HG03175 (cell line): ENCODE results near the gene FAM168A.
"Not testable (repeated sequence)": the region's sequence is repeated elsewhere in the genome, so short reads cannot be mapped to it uniquely, and the experiment has no call there.

Experiments
- ATAC-seq: cut with Tn5 transposase; IDR thresholded peaks from one replicate; pipeline ENCODE4 v1.9.1; 2021; ENCODE audit warnings: mild to moderate bottlenecking, moderate library complexity; ENCODE audit not compliant: unreplicated experiment

The FAM168A gene

DNA sequence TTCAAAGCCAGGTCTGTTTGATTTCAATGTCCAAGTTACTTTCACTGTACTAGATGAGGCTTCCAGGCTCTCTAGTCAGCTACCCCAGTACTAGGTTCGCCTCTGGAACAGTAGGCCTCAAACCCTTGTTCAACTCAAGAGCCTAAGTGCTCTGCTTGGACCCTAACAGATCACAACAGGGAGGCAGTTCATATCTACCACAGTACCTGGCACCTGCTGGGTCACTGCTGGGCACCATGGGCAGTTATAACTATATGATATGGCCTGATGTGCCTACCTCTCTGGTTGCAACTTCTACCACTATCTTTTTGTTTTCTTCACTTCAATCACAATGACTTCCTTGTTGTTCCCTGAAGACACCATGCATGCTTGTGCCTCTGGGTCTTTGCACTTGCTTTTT is 124.7 kb downstream of the FAM168A start:
- ATAC-seq: no peak

DNA sequence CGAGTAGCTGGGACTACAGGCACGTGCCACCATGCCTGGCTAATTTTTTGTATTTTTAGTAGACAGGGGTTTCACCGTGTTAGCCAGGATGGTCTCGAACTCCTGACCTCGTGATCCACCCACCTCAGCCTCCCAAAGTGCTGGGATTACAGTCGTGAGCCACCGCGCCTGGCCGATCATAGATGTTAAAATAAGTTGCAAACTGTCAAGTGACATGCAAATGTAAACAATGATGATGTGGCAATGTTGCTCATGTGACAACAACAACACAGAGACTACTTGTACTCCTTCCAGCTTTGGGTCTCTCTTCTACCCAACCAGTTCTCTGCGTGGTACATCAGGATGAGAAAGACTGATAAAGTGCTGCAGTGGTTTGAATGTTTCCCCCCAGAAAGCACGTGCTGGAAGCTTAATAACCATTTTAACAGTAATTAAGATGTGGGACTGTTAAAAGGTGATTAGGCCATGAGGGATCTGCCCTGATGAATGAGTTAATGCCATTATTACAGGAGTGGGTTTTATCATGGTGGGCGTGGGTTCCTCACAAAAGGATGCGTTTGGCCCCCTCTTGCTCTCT is 127.8 kb downstream of the FAM168A start:
- ATAC-seq: not testable (repeated sequence)

DNA sequence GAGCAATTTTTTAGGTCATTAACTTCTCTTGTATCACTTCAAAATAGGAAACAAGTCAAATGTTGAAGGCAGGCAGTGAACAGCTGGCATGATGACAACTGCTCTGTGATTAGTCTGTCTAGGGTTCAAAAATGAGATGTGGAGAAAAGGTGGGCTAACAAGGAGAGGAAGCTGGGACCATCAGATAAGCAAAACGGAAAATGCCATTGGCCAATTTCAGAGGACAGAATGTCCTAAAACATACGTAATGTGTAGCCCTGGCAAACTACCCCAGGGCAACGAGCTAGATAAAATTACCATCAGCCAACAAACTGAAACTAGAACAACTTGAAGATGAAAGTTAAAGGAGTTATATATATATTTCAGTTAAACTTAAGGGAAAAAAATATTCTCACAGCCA is 128.5 kb downstream of the FAM168A start:
- ATAC-seq: no peak

DNA sequence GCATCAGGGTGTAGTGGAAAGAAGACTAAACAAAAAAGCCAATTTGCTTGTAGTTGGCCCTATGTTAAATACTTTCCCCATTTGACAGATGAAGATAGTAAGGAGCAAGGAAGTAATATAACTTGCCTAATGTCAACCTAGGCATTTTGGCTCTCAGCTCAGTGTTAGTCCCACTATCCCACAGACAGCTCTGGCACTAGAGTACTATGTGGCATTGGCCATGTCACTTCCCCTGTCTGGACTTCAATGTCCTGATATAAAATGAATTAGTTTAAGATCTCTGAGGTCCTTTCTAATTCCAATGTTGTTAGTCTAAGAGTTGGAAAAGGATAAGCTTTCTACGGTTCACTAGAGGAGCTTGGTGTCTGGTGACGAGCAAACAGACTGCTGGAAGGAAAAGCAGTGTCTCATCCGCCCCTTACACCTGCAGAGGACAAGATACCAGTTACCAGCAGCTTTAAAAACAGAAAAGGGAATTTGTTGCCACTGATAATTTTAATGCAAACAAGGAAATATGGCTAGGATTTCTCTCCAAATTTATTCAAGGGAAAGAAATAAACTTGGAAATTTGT is 129.2 kb downstream of the FAM168A start:
- no peak for ATAC-seq

DNA sequence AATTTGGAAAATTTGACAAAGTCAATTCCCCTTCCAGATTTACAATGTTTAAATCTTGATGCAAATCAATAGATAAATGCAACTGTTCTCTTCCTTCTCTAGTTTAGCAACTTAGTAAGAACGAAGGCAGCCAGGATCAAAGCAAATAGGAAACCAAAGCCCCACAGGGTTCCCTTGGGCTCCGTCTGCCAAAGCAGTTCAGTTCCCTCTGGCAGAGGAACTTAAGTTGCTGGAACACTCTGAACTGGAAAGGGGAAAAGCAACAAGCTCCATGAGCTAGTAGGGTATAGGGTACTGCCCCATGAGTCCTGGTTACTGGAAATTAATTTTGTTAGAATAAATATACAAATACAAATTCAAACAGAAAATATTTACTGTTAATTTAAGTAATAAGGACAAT is 130.4 kb downstream of the FAM168A start:
- ATAC-seq: no peak

DNA sequence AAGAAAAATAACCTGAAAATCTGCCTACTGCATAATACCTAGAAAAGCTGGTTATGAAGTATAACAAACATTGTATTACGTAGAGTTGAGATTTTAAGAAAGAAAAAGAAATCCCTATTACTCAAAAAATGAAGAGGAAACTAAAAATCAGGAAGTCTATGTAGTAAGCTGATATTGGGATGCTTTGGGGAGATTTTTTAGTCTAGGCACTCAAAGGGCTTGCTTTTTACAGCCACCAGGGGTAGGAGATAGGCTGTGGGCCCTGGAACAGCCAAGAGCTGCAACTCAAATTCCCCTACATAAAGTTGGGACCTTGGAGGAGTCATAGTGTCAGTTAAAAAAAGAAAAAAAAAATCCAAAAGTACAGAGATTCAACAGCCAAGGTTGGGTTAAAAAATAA is 131.3 kb downstream of the FAM168A start:
- no peak for ATAC-seq

DNA sequence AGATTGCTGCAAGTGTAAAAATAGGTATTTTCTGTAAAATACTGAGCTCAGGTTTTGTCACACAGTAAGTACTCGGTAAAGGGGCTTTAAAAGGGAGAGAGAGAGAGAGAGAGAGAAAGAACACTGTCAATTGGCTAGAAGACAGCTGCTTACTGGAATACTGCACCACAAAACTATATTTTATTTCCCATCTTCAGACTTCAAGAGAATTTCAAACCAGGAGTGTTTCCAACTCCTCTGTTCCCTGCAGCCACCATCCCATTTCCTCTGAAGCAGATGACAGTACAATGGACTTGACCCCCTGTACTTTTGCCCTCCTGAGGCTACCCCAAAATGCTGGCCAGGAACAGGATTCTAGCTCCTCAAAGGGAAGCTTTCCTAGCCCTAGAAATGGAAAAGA is 132.0 kb downstream of the FAM168A start:
- ATAC-seq: no peak

DNA sequence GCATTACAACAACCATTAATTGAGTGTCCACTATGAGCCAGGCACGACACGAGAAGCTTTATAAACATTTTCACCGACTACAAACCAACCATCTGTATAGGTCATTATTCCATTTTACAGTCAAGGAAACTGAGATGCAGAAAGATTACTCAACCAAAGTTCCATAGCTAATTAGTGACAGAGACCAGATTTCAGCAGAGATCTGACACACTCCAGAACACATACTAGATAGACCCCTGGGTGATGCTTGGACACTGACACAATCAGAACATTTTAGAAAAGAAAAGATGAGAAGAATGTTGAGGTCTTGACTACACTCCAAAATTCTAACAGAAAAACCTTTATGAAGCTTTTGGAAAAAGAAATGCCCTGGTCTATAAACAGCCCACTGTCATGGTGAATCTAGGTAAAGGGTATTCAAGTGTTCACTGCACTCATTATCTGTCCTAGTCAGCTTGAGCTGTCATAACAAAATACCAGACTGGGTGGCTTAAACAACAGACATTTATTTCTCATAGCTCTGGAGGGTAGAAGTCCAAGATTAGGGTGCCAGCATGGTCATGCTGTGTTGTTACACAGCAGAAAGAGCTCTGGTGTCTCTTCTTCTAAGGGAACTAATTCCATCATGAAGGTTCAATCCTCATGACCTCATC is 132.8 kb downstream of the FAM168A start:
- no peak for ATAC-seq

DNA sequence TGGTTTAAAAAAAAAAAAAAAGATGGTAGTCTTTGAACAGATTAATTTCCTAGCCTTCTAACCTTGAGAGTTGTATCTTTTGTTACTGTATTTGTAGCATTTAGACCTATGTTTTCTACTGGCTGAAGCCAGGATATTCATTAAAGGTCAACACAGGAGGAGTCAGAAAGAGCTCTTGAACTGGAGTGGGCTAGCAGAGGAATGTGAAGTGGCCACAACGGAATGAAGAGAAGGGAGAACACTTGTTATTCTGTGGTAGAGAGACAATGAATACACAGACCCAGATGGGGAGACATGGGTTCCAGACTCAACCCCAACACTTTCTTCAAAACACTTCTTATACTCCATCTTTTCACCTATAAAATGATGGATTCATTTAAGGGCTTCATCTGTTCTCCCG is 133.6 kb downstream of the FAM168A start:
- ATAC-seq: no peak

DNA sequence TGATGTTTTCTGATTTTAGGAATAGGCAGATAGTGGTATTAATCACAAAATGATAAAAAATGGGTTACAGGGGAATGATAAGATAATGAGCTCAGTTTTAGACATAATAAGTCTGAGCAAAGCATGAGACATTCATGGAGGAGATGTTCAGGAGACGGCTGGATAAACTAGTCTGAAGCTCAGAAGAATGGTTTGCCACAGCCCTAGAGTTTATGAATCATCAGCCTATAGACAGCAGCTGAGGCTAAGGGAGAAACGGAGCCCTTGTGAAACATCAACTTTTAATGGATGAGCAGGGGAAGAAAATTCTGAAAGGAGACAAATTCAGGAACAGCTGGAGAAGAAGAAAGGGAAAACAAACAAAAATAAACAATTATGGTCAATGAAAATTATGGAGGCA is 134.6 kb downstream of the FAM168A start:
- ATAC-seq: no peak

DNA sequence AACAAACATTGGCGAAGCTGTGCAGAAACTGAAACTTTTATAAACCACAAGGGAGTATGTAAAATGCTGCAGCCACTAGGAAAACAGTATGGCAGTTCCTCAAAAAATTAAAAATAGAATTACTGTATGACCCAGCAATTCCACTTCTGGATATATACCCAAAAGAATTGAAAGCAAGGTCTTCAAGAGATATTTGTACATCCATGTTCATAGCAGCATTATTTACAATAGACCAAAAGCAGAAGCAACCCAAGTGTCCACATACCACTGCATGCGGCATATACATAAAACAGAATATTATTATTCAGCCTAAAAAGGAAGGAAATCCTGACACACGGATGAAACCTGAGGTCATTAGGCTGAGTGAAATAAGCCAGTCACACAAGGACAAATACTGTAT is 135.9 kb downstream of the FAM168A start:
- no peak for ATAC-seq

DNA sequence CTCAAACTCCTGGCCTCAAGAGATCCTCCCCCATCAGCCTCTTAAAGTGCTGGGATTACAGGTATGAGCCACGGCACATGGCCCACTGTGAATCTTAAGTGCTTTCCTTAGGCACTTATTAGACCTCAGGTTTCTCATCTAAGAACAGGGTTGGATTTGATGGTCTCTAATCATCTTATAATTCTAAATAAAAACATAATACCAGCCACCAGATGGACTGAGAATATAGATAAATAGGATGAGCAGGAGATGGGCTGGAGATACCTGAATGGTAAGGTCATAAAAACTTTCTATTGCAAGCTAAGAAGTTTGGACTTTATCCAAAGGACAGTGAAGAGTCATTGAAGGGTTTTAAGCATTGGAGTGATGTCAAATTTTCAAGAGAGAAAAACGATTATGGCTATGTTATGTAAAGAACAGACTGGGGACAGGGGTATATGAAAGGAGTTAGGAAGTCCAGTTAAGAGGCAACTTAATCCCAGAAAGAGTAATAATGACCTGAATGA is 136.5 kb downstream of the FAM168A start:
- no peak for ATAC-seq

DNA sequence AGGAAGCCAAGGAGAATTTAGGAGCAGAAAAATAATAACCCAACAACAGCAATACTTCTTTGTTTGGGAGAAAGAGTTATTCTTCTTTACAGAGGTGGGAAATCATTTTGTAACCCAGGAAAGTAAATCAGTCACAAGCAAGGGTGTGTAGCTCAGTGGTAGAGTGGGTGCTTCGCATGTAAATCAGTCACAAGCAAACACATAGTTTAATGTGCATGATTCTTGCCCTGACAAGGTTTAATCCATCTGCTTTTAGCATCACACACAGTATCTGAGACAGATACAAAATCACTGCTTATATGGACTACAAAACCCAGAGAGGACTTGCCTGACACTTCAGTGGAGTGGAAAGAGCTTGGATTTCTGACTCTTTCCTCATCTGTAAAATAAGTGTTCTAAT is 139.7 kb downstream of the FAM168A start:
- no peak for ATAC-seq

DNA sequence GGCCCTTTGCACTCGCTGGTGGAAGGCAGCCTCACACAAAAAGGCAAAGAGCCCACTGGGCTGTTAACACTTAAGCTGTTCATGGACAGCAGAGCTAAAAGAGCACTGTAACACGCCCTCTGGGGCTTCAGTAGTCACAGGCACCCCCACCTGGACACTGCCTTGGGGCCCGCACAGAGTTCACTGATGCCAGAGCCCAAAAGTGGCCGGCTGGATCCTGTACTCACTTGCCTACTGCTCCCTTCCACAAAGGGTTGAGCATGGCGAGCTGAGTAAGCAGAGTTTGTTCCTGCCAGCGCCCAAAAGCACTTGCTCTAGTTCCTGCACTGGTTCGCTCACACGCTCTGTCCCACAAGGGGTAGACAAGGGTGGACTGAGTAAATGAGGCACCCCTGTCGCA is 142.9 kb downstream of the FAM168A start:
- ATAC-seq: no peak

DNA sequence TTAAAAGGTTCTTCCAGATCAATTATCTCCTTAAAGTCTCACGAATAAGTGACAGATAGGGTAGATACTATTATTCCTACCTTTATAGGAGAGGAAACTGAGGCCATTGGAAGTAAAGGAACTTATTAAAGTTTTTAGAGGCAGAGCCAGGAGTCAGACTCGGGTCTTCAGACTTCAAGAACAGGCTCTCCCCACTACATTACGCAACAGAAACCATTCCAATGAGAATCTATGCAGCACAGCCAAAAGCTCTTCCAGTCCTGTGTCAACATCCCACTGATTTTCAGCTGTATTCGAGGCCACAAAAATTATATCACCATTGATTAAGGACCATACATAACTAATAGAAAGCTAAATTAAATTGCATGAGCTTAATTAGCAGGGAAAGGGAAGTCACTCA is 144.3 kb downstream of the FAM168A start:
- ATAC-seq: no peak

DNA sequence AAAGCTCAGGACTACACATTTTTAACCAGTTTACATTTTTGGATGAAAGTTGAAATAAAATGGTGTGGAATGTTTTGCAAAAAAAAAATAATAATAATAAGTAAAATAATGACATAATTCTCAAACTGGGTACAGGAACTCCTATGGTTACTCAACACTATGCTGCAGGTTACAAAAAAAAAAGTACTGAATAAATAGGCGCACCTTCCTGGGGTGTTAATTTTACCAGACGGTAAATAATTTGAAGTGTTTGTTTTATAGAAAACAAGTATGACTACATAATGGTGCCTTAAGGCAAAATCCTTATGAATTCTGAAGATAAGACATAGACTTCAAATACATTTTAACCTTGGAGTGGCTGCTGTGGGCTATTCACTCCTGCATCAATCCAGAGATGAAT is 145.2 kb downstream of the FAM168A start:
- no peak for ATAC-seq

DNA sequence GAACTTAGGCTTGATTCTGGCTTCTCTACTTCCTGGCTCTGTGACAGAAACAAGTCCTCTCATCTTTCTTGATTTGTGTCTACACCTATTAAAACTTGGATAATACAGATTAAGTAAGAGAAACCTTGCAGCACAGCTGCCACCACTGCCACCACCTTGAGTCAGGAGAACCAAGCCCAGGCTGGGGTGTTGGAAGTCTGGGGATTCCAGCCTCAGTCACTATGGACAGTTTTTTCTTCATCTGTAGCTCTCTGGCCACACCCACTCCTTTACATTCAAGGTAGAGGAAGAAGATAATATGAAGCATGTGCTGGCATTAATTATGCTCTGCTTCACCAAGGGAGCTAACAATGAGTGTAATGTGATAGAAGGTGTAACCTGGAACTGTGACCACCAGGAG is 146.0 kb downstream of the FAM168A start:
- no peak for ATAC-seq

DNA sequence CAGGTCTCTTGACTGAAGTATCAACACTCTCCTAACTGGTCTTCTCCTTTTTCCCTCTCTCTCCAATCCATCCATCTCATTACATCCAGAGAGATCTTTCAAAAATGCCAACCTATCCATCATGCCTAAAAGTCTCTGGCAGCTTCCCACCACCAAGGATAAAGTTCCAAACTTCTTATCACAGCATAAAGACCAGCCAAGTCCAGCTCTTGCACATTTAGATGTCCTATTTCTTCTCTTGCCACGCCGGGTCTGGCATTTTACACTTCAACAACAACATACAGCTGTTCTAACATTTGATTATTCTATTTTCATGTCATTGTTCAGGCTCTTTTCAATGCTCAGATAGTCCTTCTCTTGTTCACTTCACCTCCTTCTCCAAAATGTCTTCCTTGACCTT is 151.1 kb downstream of the FAM168A start:
- ATAC-seq: no peak

DNA sequence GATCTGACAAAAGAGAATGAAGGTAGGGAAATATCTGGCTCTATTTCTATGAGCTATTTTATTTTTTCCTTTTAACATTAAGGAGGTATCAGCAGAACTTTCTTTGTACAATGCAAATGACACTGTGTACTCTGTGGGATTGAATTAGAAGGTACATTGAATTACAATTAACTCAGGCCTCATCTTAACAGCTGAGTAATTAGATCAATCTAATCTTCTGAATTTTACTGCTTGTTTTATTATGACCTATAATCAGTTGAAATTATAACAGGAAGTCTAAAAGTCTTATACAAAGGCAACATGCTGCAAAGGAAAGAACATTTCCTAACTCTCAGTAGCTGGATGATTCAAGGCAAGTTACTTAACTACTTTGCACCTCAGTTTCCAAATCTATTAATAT is 151.9 kb downstream of the FAM168A start:
- ATAC-seq: no peak

DNA sequence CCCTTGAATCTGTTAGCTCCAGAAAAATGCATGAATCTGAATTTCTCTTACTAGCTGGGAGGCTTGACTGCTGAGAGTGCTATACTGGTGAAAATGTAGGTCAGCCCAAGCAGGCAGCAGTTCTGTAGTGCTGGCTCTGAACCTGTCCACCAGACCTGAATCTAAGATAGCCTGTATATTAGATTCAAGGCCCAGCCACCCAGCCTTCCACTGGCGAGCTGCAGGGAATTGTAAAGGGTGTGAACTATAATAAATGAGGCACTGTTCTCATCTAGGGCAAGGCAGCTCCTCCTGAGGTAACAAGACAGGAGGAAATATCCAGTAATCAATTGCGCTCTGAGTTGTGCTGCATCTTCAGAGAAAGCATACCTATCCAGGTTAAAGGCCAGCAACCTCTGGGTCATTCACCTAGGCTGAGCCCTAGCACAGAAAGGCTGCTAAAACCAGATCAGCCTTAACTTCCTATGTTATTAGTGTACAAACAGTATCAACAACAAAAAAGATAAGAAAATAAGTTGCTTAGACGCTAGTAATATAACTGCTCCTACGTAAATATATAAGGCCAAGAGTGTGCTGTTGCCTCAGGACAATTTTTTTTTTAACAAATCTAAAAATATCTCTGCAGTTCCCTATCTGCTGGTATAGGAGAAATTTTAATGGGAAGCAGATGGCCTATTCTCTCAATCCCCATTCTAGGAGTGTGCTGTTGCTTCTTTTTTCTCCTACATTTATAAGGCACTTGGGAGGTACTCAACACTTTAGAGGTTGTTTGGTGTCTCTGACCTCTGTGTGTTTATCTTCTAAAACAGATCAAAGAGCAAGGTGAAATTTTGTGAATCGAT is 158.7 kb downstream of the FAM168A start:
- ATAC-seq: no peak

DNA sequence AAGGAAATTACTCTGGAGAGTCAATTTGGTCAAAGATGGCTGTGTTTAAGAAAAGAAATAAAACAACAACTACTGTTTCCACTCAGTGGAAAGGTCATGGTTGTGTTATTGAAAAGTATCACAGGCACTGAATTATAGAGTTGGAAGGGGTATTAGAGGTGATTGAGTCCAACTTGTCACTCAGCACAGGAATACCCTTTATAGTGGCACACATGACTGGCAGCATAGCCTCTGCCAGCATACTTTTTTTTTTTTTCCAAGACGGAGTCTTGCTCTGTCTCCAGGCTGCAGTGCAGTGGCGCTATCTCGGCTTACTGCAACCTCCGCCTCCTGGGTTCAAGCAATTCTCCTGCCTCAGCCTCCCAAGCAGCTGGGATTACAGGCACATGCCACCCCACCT is 161.1 kb downstream of the FAM168A start:
- not testable (repeated sequence) for ATAC-seq

DNA sequence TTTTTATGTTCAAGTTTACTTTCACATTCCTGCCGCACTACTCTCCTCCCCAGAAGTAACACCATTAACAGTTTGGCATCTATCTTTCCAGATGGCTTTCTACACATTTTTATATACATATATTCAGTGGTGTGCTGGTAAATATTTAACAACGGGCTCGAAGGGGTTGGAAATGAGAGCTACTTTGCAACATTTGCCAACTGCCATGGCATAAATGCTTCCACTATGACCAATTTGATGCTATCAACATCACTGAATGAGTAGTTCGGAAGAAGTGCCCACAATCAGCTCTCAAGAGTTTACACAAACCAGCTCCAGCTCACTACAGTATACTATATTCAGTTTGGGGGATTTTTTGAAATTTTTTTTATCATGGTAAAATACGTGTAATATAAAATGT is 166.5 kb downstream of the FAM168A start:
- no peak for ATAC-seq
